IMR-90 (cell line): ENCODE data around the gene PTPRN2. TPM values are rescaled to one million over a fixed set of nuclear protein-coding genes. Genes with fewer than 3 reads are reported as not detected.

Source experiments
- ATAC-seq: fragments of 200-7000 bp; cut with Tn5 transposase; 2 replicates; pipeline ENCODE4 v1.9.1; 2020; ENCODE audit warnings: low read depth, mild to moderate bottlenecking, moderate library complexity
- BruUV-seq: library from RNA; stranded (reverse); fragments of 400-500 nt; replicated peaks from 2 replicates; lab custom pipeline; 2021; lab: Mats Ljungman, UMichigan
- CTCF ChIA-PET: fragments of 300-600 bp; formaldehyde crosslinking; extraction: SDS; loops from one replicate; lab custom pipeline; 2021; ENCODE audit warnings: antibody characterized with exemption; lab: Yijun Ruan, JAX
- POLR2A ChIA-PET: fragments of 300-600 bp; sonication (Branson Sonifier 250); formaldehyde crosslinking; loops from one replicate; lab custom pipeline; 2022; ENCODE audit warnings: antibody characterized with exemption; ENCODE audit not compliant: unreplicated experiment; lab: Charles Lee
- DNase-seq: peaks from one replicate; pipeline ENCODE4 v3.0.0; 2013
- H2AFZ ChIP-seq: replicated peaks from 2 replicates; pipeline ENCODE3; 2013; ENCODE audit warnings: low read length, mild to moderate bottlenecking; ENCODE audit not compliant: poor library complexity
- H2AK5ac ChIP-seq: 2 replicates; pipeline ENCODE4 v1.6.1; 2013; ENCODE audit warnings: low read depth, low read length, inconsistent platforms
- H2AK9ac ChIP-seq: replicated peaks from 2 replicates; pipeline ENCODE3; 2013; ENCODE audit warnings: mild to moderate bottlenecking, low read depth, low read length, moderate library complexity; ENCODE audit not compliant: poor library complexity
- H2BK120ac ChIP-seq: 2 replicates; pipeline ENCODE4 v1.6.1; 2013; ENCODE audit warnings: low read depth, low read length, inconsistent platforms
- H2BK15ac ChIP-seq: 3 replicates; pipeline ENCODE4 v1.6.1; 2013; ENCODE audit warnings: low read depth, low read length, inconsistent platforms
- H2BK20ac ChIP-seq: 2 replicates; pipeline ENCODE4 v1.6.1; 2013; ENCODE audit warnings: low read depth, mild to moderate bottlenecking, inconsistent platforms, low read length, moderate library complexity
- H2BK5ac ChIP-seq: 2 replicates; pipeline ENCODE4 v1.6.1; 2013; ENCODE audit warnings: mild to moderate bottlenecking, low read depth, low read length, inconsistent platforms; ENCODE audit not compliant: poor library complexity, severe bottlenecking
- H3K14ac ChIP-seq: replicated peaks from 2 replicates; pipeline ENCODE4 v1.6.1; 2013; ENCODE audit warnings: low read depth, low read length, inconsistent platforms
- H3K18ac ChIP-seq: 2 replicates; pipeline ENCODE4 v1.6.1; 2013; ENCODE audit warnings: low read depth, low read length, control low read depth
- H3K23ac ChIP-seq: 2 replicates; pipeline ENCODE4 v1.6.1; 2013; ENCODE audit warnings: low read depth, low read length, inconsistent platforms
- H3K27ac ChIP-seq: 2 replicates; pipeline ENCODE4 v1.5.1; 2013; ENCODE audit warnings: mild to moderate bottlenecking, control low read depth, low read length; ENCODE audit not compliant: insufficient read depth
- H3K27me3 ChIP-seq: 2 replicates; pipeline ENCODE4 v1.6.1; 2013; ENCODE audit warnings: low read length; ENCODE audit not compliant: control insufficient read depth, insufficient read depth
- H3K36me3 ChIP-seq: 2 replicates; pipeline ENCODE4 v1.6.1; 2013; ENCODE audit warnings: low read length, mixed read lengths; ENCODE audit not compliant: control insufficient read depth, insufficient read depth
- H3K4ac ChIP-seq: 2 replicates; pipeline ENCODE4 v1.6.1; 2013; ENCODE audit warnings: low read depth, low read length, inconsistent platforms
- H3K4me1 ChIP-seq: 2 replicates; pipeline ENCODE4 v1.6.1; 2013; ENCODE audit warnings: low read length, mixed read lengths; ENCODE audit not compliant: control insufficient read depth, insufficient read depth
- H3K4me2 ChIP-seq: 2 replicates; pipeline ENCODE4 v1.6.1; 2013; ENCODE audit warnings: low read depth, mild to moderate bottlenecking, control low read depth, low read length, moderate library complexity
- H3K4me3 ChIP-seq: 2 replicates; pipeline ENCODE4 v1.5.1; 2013; ENCODE audit warnings: low read depth, mild to moderate bottlenecking, control low read depth, low read length, moderate library complexity; ENCODE audit not compliant: insufficient read depth
- H3K56ac ChIP-seq: 2 replicates; pipeline ENCODE4 v1.6.1; 2013; ENCODE audit warnings: low read length, inconsistent platforms; ENCODE audit not compliant: insufficient read depth; ENCODE audit errors: extremely low read depth
- H3K79me1 ChIP-seq, 2 experiments: 2 replicates each; pipeline ENCODE4 v1.6.1; 2013; ENCODE audit warnings: low read length in 2 of 2, inconsistent platforms in 1 of 2, low read depth in 1 of 2
- H3K9ac ChIP-seq: 2 replicates; pipeline ENCODE4 v1.6.1; 2013; ENCODE audit warnings: low read depth, low read length, control low read depth
- H3K9me1 ChIP-seq: 2 replicates; pipeline ENCODE4 v1.6.1; 2013; ENCODE audit warnings: low read length, inconsistent platforms; ENCODE audit not compliant: insufficient read depth
- H3K9me3 ChIP-seq: 2 replicates; pipeline ENCODE4 v1.6.1; 2013; ENCODE audit warnings: low read length; ENCODE audit not compliant: control insufficient read depth, insufficient read depth
- H4K20me1 ChIP-seq: 2 replicates; pipeline ENCODE4 v1.6.1; 2013; ENCODE audit warnings: low read length, inconsistent platforms; ENCODE audit not compliant: insufficient read depth
- H4K5ac ChIP-seq: 2 replicates; pipeline ENCODE4 v1.6.1; 2013; ENCODE audit warnings: mild to moderate bottlenecking, low read depth, low read length, control low read depth
- H4K8ac ChIP-seq, 2 experiments: 2 replicates each; pipeline ENCODE4 v1.6.1; 2013; ENCODE audit warnings: low read depth in 2 of 2, low read length in 2 of 2, control low read depth in 1 of 2, inconsistent platforms in 1 of 2
- H4K91ac ChIP-seq: 2 replicates; pipeline ENCODE4 v1.6.1; 2013; ENCODE audit warnings: low read depth, low read length, inconsistent platforms; ENCODE audit not compliant: insufficient read depth
- CEBPB ChIP-seq: IDR thresholded peaks from 2 replicates; pipeline ENCODE4 v1.6.1; 2012; ENCODE audit warnings: low read depth, low read length, improper control_type of control experiment
- CHD1 ChIP-seq: IDR thresholded peaks from 2 replicates; pipeline ENCODE4 v1.6.1; 2012; ENCODE audit warnings: low read depth, low read length, improper control_type of control experiment
- FOS ChIP-seq: fragments of 150-350 bp; IDR thresholded peaks from 2 replicates; pipeline ENCODE4 v1.6.1; 2016; ENCODE audit warnings: low read depth, low read length
- MAFK ChIP-seq: IDR thresholded peaks from 2 replicates; pipeline ENCODE4 v1.6.1; 2012; ENCODE audit warnings: low read depth, low read length, improper control_type of control experiment
- MAZ ChIP-seq: IDR thresholded peaks from 2 replicates; pipeline ENCODE4 v1.6.1; 2012; ENCODE audit warnings: low read depth, mild to moderate bottlenecking, low read length, improper control_type of control experiment, moderate library complexity, borderline replicate concordance
- MXI1 ChIP-seq: IDR thresholded peaks from 2 replicates; pipeline ENCODE4 v1.6.1; 2012; ENCODE audit warnings: low read depth, mild to moderate bottlenecking, low read length, moderate library complexity, borderline replicate concordance
- NFE2L2 ChIP-seq: fragments of 150-350 bp; IDR thresholded peaks from 2 replicates; pipeline ENCODE4 v1.6.1; 2016; ENCODE audit warnings: low read depth, mild to moderate bottlenecking, low read length
- POLR2A ChIP-seq: IDR thresholded peaks from 2 replicates; pipeline ENCODE4 v1.6.1; 2012; ENCODE audit warnings: mild to moderate bottlenecking, low read depth, low read length
- RAD21 ChIP-seq: IDR thresholded peaks from 2 replicates; pipeline ENCODE4 v1.6.1; 2012; ENCODE audit warnings: low read length, improper control_type of control experiment
- RCOR1 ChIP-seq: IDR thresholded peaks from 2 replicates; pipeline ENCODE4 v1.6.1; 2012; ENCODE audit warnings: mild to moderate bottlenecking, low read length, improper control_type of control experiment; ENCODE audit not compliant: insufficient replicate concordance
- RFX5 ChIP-seq: IDR thresholded peaks from 2 replicates; pipeline ENCODE4 v1.8.0; 2012; ENCODE audit warnings: low read depth, mild to moderate bottlenecking, low read length, moderate library complexity
- SMC3 ChIP-seq: fragments of 150-350 bp; IDR thresholded peaks from 2 replicates; pipeline ENCODE4 v1.6.1; 2016; ENCODE audit warnings: low read depth, mild to moderate bottlenecking, antibody characterized with exemption, low read length, moderate library complexity
- WGBS, 2 experiments: methylation state at CpG; one replicate each; pipeline versions ENCODE4 v1.1.5 to v1.1.7; 2013; ENCODE audit warnings: missing lambda C conversion rate in 2 of 2; ENCODE audit not compliant: insufficient read length in 1 of 2; ENCODE audit errors: extremely low coverage in 2 of 2; 5-methylcytosine and 5-hydroxymethylcytosine counted together
- dilution Hi-C: fragments of 300-500 bp; cut with HindIII; formaldehyde crosslinking; loops from one replicate; pipeline ENCODE4 v1.14.3; 2018; ENCODE audit warnings: low sequenced_read_pairs; ENCODE audit not compliant: unreplicated experiment
- in situ Hi-C: fragments of 300-500 bp; cut with MboI; formaldehyde crosslinking; loops from 3 replicates; pipeline ENCODE4 v1.14.3; 2019; ENCODE audit warnings: low sequenced_read_pairs, inconsistent platforms, mixed read lengths
- intact Hi-C: fragments of 100-400 bp; cut with micrococcal nuclease; formaldehyde crosslinking; loops from 2 replicates; pipeline ENCODE4 v1.10.0; 2022
- polyA plus RNA-seq, 3 experiments: library from polyadenylated mRNA; depleted of rRNA; stranded (reverse); fragments of >200 nt; gene quantifications; 2 replicates each; pipeline ENCODE4 v1.2.3, GENCODE V29; 2012; ENCODE audit warnings: low replicate concordance in 1 of 3
- total RNA-seq: library from RNA; depleted of rRNA; stranded (reverse); fragments of >200 nt; gene quantifications from 2 replicates; pipeline ENCODE4 v1.2.3, GENCODE V29; 2012
- TF ChIP-seq, protein P1 (sequence below): fragments of 150-350 bp; IDR thresholded peaks from 2 replicates; pipeline ENCODE4 v1.6.1; 2016; ENCODE audit warnings: low read depth, mild to moderate bottlenecking, low read length, moderate library complexity, borderline replicate concordance
- TF ChIP-seq, protein P2 (sequence below): fragments of 150-350 bp; IDR thresholded peaks from 2 replicates; pipeline ENCODE4 v1.6.1; 2017; ENCODE audit warnings: mild to moderate bottlenecking, antibody characterized with exemption, low read length, low read depth
- TF ChIP-seq, protein P3 (sequence below): conservative IDR thresholded peaks from 2 replicates; pipeline ENCODE4 v1.5.1; 2012; ENCODE audit warnings: mild to moderate bottlenecking, low read depth, low read length, improper control_type of control experiment

Gene PTPRN2
- total and polyA plus RNA-seq, 2 of the 4 experiments (the other 2 are of a cell fraction), result 0.03 TPM; not detected in 1

DNA sequence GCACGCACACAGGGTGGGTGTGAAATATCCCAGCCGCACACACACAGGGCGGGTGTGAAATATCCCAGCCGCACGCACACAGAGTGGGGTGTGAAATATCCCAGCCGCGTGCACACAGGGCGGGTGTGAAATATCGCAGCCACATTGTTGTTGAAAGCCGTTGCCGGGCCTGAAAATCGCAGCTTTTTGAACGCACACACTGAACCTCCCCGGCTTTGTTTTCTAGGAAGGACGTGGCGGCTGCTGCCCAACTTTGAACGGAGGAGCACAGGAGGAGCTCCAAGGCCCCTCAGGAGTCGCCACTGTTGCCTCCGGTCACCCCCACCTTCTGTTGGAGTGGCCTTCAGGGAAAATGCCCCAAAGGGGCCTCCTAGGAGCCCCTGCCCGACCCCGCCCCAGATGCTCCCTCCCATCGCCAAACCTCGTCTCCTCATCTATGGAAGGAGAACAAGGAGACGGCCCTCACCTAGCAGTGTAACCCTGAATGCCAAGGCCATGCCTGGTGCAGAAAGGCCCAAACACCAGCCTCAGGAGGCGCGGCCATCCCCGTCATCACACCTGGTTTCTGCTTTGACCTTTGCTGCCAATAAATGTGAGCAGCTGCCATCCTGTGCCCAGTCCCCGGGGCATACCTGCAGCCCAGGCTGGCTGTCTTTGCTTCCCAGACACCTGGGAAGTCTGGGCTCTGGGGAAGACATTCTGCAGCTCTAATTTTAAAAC lies 318.6 kb downstream of the PTPRN2 start:
- 89% methylated on average over 15 of the region's 28 CpGs; no CpG with 5 or more reads in 1 of the 2 experiments for WGBS, 2 experiments
- Histone ChIP-seq H3K9ac (no peak overlapping the region), H3K36me3 (no peaks in the 10 kb centered on the region), H4K5ac (no peak overlapping the region), H3K14ac (no peak overlapping the region), H2AK9ac (no peak overlapping the region), H3K79me1 (no peaks in the 10 kb centered on the region), H3K9me3 (peaks cover 64% of the 10 kb centered on the region), H4K20me1 (no peaks in the 10 kb centered on the region), H2BK5ac (no peak overlapping the region), H4K91ac (no peak overlapping the region), H4K8ac (no peak overlapping the region), H3K56ac (no peak overlapping the region), H3K4ac (no peak overlapping the region), H3K9me1 (no peaks in the 10 kb centered on the region), H3K4me2 (no peak overlapping the region), H2BK15ac (no peak overlapping the region), H2BK20ac (no peak overlapping the region), H2AFZ (no peak overlapping the region), H3K18ac (no peak overlapping the region), H2AK5ac (no peak overlapping the region), H3K4me1 (no peaks in the 10 kb centered on the region), H3K27me3 (no peaks in the 10 kb centered on the region), H3K23ac (no peak overlapping the region), H3K27ac (no peak overlapping the region), H2BK120ac (no peak overlapping the region), H3K4me3 (no peak overlapping the region)
- DNase-seq (no peak), ATAC-seq (no peak)
- BruUV-seq, result no TSS peak
- TF ChIP-seq RFX5, result no peak
- no peak for TF ChIP-seq MXI1
- no peak for TF ChIP-seq NFE2L2
- no peak for TF ChIP-seq SMC3
- TF ChIP-seq, protein P1, sequence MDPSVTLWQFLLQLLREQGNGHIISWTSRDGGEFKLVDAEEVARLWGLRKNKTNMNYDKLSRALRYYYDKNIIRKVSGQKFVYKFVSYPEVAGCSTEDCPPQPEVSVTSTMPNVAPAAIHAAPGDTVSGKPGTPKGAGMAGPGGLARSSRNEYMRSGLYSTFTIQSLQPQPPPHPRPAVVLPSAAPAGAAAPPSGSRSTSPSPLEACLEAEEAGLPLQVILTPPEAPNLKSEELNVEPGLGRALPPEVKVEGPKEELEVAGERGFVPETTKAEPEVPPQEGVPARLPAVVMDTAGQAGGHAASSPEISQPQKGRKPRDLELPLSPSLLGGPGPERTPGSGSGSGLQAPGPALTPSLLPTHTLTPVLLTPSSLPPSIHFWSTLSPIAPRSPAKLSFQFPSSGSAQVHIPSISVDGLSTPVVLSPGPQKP, result no peak
- no peak for TF ChIP-seq CHD1
- TF ChIP-seq, protein P2, sequence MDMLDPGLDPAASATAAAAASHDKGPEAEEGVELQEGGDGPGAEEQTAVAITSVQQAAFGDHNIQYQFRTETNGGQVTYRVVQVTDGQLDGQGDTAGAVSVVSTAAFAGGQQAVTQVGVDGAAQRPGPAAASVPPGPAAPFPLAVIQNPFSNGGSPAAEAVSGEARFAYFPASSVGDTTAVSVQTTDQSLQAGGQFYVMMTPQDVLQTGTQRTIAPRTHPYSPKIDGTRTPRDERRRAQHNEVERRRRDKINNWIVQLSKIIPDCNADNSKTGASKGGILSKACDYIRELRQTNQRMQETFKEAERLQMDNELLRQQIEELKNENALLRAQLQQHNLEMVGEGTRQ, result no peak
- no peak for TF ChIP-seq MAFK
- TF ChIP-seq POLR2A, result no peak
- TF ChIP-seq FOS, result no peak
- TF ChIP-seq CEBPB, result no peak
- no peak for TF ChIP-seq RAD21
- TF ChIP-seq, protein P3, sequence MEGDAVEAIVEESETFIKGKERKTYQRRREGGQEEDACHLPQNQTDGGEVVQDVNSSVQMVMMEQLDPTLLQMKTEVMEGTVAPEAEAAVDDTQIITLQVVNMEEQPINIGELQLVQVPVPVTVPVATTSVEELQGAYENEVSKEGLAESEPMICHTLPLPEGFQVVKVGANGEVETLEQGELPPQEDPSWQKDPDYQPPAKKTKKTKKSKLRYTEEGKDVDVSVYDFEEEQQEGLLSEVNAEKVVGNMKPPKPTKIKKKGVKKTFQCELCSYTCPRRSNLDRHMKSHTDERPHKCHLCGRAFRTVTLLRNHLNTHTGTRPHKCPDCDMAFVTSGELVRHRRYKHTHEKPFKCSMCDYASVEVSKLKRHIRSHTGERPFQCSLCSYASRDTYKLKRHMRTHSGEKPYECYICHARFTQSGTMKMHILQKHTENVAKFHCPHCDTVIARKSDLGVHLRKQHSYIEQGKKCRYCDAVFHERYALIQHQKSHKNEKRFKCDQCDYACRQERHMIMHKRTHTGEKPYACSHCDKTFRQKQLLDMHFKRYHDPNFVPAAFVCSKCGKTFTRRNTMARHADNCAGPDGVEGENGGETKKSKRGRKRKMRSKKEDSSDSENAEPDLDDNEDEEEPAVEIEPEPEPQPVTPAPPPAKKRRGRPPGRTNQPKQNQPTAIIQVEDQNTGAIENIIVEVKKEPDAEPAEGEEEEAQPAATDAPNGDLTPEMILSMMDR, result no peak
- no peak for TF ChIP-seq MAZ
- no peak for TF ChIP-seq RCOR1
- intact Hi-C loops, result no loop called here
- ChIA-PET CTCF (no interaction called here), POLR2A (no interaction called here)
- in situ Hi-C loops, result no loop called here
- dilution Hi-C loops, result no loop called here
